Stimulated activated CD8-positive, alpha-beta memory T cell treated with anti-CD3 and anti-CD28 coated beads, Interleukin-12 subunit alpha, Interleukin-12 subunit beta, amount 100 ng/mL, for 1 hour (primary cell): ENCODE data around the gene TGFBR2.

ENCODE experiments used
- DNase-seq: peaks from one replicate; pipeline ENCODE4 v3.0.0-alpha.2; 2020; ENCODE audit warnings: low read depth

TGFBR2 gene

GRCh38 chr3:30693470-30694120 lies 87.2 kb downstream of the TGFBR2 start:
- no peak for DNase-seq

GRCh38 chr3:30694148-30694547 lies 87.7 kb downstream of the TGFBR2 start:
- DNase-seq = no peak

- no peak for DNase-seq
Measured at GRCh38 chr3:30694668-30695067, 88.3 kb downstream of the TGFBR2 start.

GRCh38 chr3:30695302-30696061 lies 89.1 kb downstream of the TGFBR2 start:
- DNase-seq = no peak

GRCh38 chr3:30696403-30696819 lies 90.0 kb downstream of the TGFBR2 start:
- DNase-seq = no peak

GRCh38 chr3:30696896-30697295 lies 90.5 kb downstream of the TGFBR2 start:
- no peak for DNase-seq

GRCh38 chr3:30698549-30698948 lies 92.1 kb downstream of the TGFBR2 start:
- DNase-seq = no peak

- no peak for DNase-seq
Measured at GRCh38 chr3:30699927-30700326, 93.5 kb downstream of the TGFBR2 start.

GRCh38 chr3:30700702-30701321 lies 94.4 kb downstream of the TGFBR2 start:
- no peak for DNase-seq

GRCh38 chr3:30702038-30702827 lies 95.8 kb downstream of the TGFBR2 start:
- no peak for DNase-seq

- no peak for DNase-seq
Measured at GRCh38 chr3:30702828-30703397, 96.5 kb downstream of the TGFBR2 start.

- DNase-seq = no peak
Measured at GRCh38 chr3:30704931-30705890, 98.8 kb downstream of the TGFBR2 start.

GRCh38 chr3:30707825-30708224 lies 101.4 kb downstream of the TGFBR2 start:
- DNase-seq = no peak

- no peak for DNase-seq
Measured at GRCh38 chr3:30708472-30708871, 102.1 kb downstream of the TGFBR2 start.

- no peak for DNase-seq
Measured at GRCh38 chr3:30710017-30710416, 103.6 kb downstream of the TGFBR2 start.

- no peak for DNase-seq
Measured at GRCh38 chr3:30711151-30711550, 104.8 kb downstream of the TGFBR2 start.

GRCh38 chr3:30711867-30712266 lies 105.5 kb downstream of the TGFBR2 start:
- no peak for DNase-seq

- DNase-seq = no peak
Measured at GRCh38 chr3:30712991-30713390, 106.6 kb downstream of the TGFBR2 start.

GRCh38 chr3:30713885-30714503 lies 107.6 kb downstream of the TGFBR2 start:
- DNase-seq = no peak

GRCh38 chr3:30719536-30719935 lies 113.1 kb downstream of the TGFBR2 start:
- DNase-seq = no peak
